CD4-positive, alpha-beta T cell treated with Interleukin-2 at 100 ng/mL for 4 hours (primary cell): Measurements from ENCODE around the gene CHST3.
"Not testable (repeated sequence)": the region's sequence is repeated elsewhere in the genome, so short reads cannot be mapped to it uniquely, and the experiment has no call there.

Experiments
- DNase-seq: peaks from one replicate; pipeline ENCODE4 v3.0.0-alpha.2; 2020; ENCODE audit warnings: low spot score

The CHST3 gene

DNA sequence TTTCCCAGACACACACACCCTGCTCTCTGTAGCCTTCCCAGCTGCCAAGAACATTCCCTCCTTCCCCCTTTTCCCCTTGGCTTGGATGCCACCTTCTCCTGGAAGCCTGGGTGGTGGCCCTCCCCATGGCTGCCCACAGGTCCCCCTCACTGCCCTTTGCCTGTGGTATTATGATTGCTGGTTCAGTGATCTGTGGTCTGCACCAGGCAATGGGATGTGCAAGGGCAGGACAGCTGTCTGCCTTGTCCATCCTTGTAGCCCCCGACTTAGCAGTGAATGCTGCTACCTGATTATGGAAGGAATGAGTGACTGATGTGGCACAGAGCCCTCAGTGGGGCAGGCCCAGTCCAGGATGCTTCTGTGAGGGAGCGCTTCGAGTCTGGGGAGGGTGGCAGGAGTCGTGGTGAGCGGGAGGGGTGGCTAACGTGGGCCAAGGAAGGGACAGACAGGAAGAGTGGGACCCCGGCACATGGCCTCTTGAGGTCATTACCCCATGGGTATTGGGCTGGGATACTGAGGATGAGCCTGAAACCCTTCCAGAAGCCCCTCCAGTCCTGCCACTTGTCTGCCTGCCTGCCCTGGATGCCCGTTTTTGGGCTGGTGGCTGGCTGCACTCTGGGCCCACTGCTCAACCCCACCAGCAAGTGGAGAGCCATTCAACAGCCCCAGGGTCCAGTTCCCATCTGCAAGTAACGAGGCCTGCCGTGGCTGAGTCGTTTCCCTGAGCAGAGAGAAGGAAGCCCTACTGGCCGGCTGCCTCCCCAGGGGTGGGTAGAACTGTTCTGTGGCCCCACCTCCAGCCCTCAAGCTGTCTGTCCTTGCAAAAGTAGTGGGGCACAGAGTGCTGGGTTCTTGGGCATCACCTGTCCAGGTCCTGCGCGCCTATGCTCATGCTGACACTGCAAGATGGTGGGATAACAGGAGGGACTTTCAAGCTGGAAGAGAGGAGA lies 8.8 kb downstream of the CHST3 start:
- DNase-seq, result no peak

DNA sequence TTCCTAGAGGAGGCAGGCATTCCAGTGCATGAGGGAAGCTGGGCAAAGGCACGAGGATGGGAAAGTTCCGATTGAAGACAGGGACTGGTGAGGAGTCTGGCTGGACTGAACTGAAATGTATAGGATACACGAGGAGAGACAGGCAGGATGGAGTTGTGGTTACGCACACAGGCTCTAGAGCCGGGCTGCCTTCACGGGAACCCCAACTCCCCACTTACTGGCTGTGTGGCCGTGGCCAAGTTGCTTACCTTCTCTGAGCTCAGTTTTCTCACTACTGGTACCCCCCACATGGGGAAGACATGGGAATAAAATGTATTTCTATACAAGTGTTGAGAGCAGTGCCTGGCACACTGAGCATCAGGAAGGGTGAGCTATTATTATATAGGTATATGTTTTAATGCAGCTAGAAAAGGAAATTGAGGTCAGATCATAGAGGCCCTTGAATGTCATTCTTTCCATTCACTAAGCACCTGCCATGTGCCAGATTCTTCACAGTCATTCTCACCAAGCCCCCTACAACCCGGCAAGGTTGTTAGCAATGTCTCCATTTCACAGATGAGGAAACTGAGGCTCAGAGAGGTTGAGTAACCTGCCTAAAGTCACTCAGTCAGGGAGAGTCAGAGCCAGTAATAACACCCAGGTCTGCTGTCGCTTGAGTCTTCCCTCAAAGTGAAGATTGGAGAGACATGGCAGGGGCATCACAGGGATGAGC lies 9.7 kb downstream of the CHST3 start:
- DNase-seq, result no peak

DNA sequence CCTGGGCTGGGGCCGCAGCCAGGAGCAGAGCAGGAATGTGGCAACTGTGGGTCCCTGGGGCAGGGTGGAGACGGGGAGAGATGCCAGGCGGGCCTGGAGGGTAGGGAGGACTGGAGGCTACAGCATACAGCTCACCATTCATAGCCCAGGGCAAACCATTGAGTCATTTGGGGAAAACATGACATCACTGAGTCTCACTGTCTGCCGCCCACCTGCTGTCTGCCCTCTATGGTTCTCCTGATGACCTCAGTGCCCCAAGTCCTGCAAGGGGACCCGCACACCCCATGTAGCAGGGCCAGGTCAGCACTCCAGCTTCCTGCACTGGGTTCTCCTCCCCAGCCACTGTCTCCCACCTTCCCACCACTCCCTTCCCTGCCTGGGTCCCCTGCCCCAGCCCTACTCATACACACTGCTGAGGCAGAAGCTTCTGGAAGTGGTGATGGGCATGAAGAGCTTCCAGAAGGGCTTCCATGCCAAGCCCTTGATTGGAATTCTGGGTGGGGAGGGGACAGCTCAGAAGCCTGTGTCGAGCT lies 10.4 kb downstream of the CHST3 start:
- DNase-seq, result no peak

DNA sequence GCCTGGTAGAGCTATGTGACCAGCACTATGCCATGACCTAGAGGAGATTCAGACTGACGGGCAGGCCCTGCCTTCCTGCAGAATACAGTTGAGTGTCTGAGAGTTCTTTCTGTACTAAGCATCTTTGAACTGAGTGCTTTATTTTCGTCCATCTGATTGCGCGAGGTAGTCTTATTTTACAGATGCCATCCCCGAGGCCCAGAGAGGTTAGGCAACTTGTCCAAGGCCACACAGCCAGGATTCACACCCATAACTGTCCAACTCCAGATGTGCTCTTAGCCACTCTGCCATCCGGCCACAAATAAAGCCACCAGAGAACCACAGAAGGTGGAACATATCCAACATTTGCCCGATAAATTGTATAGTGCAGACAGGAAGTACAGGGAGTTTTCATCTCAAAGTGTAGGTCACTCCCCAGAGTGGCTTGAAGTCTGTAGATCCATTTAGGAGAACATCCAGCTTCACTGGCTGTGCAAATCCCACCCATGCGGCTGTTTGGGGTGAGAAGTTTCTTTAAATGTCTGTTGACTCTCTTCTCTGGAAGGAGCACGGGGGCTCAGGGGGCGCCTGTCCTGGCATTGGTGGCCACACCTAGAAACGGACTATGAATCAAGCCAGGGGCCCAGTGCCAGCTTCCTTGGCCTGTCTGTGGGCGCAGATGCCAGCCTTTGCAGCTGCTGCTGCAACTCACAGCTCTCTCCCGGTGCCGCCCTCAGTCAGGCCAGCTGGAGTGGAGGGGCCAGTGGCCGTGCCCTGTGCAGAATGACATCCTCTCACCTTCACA lies 11.1 kb downstream of the CHST3 start:
- DNase-seq, result no peak

DNA sequence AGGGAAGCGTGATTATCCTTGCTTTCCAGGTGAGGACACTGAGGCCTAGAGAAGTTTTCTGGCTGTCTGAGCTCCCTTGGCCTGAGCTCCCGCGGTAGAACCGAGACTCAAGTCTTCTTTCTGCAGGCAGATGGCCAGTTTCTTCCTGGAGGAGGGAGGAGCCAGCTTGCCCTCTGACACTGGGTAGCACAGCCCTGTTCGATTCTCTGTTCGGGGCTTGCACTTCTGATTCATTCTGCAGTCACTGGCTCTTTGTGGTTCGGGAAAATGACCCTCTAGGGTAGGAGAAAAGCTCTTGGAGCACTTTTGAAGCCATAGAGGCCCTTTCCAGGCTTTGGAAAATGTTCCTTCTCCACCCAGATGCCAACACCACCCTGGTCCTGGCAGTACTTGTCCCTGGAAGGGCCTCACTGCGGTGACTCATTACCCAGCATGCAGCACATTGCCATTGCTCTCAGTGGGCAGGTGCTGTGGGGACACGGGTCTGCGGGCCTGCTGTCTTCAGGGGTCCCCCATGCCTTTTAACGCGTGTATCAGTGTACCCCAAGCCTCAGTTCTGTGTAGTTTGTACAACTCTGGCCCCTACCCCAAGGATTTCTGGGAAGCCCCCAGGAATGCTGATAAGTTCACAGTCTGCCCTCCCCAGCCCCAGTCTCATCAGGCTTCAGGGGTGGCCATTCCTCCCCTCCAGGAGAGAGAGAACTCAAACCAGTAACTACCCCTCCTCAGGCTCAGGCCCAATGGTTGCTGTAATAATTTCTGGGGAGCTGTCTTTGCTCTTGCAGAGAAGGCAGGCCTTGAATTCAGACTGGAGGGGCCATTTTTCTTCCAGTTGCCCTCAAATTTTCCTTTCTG lies 11.9 kb downstream of the CHST3 start:
- DNase-seq, result no peak

DNA sequence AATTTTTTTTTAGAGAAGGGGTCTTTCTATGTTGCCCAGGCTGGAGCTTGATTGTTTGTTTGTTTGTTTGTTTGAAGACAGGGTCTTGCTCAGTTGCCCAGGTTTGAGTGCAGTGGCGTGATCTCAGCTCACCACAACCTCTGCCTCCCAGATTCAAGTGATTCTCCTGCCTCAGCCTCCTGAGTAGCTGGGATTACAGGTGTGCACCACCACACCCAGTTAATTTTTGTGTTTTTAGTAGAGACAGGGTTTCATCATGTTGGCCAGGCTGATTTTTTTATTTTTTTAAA lies 13.4 kb downstream of the CHST3 start:
- DNase-seq, result not testable (repeated sequence)

DNA sequence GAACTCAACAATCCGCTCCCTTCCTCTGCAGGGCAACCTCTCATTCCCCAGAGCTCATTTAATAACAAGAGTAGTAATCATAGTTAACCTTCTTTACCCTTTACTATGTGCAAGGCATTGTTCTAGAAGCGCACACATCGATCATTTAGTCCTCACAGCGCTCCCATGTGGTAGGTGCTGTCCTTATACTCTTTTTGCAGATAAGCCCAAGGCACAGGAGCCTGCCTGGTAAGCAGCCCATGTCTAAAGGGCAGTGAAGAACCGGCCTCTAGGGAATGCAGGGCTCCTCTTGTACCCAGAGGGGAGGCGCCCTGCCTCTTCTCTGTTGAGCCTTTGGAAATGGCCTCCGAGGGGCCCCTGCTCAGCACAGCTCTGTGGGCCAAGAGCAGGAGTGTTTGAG lies 14.3 kb downstream of the CHST3 start:
- DNase-seq, result no peak

DNA sequence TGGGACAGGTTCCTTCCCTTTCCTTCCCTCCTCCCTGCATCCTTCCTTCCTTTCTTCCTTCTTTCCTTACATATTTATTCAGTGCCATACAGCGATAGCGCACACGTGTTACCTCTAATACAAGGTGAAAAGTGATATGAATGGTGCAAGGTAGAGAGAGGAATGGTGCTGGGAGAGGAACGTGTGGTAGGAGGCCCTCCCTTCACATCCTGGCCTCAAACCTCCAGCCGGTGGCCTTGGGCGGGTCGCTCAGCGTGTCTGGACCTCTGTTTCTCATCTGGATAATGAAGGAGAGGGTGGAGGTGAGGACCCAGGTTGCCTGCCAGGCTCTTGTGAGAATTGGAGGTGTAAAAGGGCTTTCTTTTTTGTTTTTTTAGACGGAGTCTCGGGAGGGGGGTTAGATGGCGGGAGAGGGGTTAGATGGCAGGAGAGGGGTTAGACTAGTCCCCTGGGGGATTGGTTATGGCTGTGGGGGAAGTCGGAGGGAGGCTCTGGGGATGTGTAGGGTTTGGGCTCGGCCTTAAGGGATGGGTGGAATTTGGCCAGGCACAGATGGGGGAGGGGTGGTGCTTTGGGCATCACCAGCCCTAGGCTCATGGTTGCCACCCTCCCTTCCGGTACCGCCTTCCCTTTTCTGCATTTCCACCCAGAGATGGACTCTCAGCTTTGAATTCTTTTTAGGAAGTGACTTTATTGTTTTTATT lies 14.9 kb downstream of the CHST3 start:
- DNase-seq, result no peak

DNA sequence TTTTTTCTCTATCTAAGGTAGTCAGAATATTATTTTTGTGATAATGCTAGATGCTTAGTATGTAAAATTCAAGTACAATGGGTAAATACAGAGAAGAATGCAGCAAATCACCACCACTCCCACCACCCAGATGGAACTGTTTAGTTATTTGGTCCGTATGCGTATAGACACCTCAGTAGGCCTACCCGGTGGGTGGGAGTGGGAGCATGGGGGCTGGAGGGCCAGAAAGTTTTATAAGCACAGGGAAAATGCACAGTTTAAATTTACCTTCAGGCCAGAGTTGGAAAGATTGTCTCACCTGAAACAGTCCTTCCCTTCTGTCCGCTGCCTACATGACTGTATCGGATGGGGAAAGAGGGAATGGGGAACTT lies 15.5 kb downstream of the CHST3 start:
- no peak for DNase-seq

DNA sequence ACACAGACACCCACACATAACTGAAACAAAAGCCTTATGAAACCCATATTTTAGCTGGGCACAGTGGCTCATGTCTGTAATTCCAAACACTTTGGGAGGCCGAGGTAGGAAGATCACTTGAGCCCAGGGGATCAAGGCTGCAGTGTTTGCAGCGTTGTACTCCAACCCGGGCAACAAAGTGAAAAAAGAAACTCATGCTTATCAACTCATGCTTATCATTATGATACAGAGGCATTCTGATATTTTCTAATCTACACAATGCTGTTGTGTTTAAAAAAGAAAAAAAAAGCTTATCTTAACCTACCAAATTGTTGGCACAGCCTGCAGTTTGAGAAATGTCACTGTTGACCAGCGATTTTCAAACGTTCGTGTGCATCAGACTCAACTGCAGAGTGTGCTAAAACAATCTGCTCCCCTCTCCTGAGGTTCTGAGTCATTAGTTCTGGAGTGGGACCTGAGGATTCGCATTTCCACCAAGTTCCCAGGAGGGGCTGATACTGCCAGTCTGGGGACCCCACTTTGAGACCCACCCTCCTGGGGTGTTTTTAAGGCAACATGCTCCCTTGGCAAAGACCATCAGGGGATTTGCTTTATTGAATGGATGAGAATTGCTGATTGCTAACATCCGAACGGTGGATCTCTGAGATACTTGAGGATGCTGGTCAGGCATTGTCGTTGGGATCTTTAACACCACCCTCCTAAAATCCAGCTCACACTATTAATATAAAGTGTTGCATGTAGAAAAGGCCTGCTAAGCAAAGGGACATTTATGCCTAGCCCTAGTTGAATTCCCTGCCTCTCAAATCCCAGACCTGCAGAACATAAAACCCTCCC lies 16.2 kb downstream of the CHST3 start:
- DNase-seq, result no peak

DNA sequence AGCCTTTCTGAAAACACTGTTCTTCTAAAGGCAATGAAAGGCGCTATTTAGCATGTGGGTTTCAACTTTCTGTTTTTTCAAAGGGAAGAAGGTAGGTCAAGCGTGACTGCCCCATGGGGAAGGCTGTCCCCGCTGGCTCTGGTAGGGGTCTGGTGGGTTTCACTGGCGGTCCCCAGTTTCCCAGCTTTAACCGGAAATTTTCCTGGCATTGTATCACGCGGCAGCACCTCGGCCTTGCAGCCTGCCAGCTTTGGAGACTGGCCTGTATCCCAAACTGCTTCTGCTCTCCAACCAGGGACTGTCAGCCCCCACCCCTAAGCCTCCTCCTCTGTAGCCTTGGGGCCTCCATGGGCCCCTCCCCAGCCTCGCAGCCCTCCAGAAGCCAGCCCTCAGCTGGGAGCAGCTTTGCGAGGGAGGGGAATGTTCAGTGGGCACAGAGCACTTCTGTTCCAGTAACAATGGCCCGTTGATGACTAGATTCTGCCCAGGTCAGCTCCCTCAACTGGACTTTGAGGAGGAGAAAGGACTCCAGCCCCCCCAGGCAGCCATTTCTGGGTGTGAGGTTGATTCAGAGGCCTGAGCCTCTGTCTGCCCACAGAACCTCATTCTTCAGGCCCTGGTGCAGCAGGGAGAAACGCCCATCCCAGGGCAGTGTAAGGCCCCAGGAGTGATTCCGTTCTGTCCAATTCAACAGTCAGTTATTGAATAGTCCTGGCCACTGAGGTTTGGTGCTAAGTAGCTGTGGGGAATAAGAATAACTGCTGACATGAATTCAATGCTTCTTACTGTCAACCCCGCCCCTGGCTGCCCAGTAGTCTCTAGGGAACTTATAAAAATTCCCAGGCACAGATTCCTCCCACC lies 17.1 kb downstream of the CHST3 start:
- DNase-seq, result no peak

DNA sequence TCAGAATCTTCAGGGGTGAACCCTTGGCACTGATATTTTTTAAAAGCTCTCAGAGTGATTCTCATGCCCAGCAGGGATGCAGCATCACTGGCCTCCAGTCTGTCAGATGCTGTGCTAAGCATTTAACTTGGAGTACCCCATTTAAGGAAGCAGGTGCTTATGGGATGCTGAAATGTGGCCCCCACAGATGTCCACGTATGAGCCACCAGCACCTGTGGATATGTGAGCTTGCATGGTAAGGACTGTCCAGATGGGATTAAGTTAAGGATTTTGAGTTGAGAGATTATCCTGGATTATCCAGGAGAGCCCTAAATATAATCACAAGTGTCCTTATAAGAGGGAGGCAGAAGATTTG lies 17.7 kb downstream of the CHST3 start:
- DNase-seq, result no peak

DNA sequence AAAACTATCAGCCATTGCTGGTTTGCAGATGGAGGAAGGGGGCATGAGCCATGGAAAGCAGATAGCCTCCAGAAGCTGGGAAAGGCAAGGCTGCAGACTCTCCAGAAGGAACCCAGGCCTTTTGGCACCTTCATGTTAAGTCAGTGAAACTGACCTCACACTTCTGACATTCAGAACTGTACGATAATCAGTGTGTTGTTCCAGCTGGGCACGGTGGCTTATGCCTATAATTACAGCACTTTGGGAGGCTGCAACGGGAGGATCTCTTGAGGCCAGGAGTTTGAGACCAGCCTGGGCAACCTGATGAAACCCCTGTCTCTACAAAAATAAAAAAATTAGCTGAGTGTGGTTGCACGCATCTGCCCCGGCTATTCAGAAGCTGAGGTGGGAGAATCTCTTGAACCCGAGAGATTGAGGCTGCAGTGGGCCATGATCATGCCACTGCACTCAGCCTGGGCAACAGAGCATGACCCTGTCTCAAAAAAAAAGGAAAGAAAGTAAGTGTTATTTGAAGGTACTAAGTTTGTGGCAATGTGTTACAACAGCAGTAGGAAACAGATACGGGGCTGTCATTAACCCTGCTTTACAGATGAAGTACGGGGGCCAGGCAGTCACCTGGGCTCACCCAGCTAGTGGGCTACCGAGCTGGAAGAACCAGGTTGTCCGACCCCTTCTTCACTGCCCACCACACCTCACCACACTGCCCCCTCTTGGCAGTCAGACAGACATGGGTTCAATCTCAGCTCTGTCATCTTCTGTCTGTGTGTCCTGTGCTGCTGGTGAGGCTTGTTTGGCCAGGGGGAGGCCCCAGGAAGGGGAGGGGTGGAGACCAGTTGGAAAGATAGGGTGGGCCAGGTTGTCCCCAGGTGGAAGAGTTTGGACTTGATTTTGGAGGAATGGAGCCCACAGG lies 18.3 kb downstream of the CHST3 start:
- DNase-seq, result no peak

DNA sequence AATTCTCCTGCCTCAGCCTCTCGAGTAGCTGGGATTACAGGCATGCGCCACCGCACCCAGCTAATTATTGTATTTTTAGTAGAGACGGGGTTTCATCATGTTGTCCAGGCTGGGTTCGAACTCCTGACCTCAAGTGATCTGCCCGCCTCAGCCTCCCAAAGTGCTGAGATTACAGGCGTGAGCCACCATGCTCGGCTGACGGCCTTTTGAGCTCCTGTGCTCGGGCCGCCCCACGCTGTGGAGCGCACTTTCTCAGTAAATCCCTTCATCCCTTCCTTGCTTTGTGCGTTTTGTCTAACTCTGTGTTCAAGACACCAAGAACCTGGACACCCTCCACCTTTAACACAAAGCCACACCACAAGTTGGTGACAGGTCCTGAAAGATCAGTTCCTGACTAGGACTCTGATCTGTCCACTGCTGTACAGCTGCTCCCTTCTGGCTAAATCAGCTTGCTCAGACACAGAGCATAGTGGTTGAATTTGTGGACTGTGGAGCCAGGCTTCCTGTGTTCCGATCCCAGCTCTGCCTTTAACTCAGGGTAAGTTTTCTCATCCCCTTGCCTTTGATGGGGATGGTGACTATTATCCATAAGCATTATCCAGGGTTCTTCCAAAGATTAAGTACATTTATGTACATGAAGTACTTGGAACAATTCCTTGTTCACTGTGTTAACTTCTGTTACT lies 20.1 kb downstream of the CHST3 start:
- no peak for DNase-seq

DNA sequence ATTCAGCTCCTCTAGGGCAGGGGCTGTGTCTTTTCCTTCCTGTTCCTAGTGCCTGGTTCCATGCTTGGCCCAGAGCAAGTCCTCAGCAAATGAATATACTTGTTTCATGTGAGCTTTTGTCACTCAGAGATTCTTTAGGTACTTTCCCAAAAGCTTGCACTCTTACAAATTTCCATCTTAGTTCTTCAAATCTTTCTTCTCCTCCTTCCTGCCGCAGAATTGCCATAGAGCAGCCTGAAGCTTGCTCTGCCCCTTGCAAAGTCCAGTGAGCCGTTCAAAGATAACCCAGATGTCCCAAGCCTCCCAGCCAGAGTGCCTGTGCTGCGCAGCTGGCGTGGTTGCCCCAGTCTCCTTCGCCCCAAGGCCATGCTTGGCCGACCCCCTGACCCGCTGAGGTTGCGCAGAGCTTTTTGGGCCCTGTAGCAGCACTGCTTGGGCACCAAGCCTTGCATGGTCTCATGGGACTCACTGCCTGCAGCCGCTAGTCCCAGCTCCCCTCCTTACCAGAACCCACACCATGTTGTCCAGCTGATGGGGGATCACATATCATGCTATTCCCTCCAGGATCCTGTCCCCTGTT lies 20.7 kb downstream of the CHST3 start:
- DNase-seq, result no peak

DNA sequence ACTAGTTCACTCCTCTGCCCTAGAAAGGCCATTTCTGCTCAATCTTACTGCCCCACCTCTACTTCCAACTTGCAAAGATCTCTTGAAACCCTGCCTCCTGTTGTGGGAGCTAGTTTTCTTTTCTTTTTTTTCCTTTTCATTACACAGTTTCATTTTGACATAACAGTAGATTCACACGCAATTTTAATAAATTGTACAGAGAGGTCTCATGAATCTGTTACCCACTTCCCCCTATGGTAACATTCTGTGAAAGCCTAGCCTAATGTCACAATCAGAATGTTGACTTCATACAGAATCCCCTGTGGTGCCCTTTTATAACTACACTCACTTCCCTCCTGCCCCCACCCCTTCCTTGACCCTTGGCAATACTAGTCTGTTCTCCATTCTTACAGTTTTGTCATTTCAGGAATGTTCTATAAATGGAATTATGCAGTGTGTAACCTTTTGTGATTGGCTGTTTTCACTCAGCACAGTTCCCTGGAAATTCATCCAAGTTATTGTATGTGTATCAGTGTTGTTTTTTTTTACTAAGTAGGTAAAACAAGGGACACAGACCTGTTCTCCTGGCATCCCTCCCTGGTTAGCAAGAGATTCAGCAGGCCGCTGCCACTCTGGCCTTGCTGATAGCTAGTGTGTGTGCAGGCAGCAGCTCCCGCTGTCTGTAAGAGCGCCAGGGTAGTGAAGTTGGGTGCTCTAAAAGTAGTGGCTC lies 21.5 kb downstream of the CHST3 start:
- no peak for DNase-seq

DNA sequence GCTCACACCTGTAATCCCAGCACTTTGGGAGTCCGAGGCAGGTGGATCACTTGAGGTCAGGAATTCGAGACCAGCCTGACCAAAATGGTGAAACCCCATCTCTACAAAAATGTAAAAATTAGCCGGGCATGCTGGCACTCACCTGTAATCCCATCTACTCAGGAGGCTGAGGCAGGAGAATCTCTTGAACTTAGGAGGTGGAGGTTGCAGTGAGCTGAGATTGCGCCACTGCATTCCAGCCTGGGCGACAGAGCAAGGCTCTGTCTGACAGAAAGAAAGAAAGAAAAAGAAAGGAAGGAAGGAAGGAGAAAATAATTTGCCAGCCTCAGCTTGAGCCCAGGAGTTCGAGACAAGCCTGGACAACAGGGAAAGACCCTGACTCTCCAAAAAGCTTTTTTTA lies 24.7 kb downstream of the CHST3 start:
- not testable (repeated sequence) for DNase-seq
